GM19239 (cell line): ENCODE measurements around the gene SH3RF3.

Experiments used
- DNase-seq: peaks from one replicate; pipeline ENCODE4 v3.0.0; 2011; ENCODE audit warnings: low spot score; ENCODE audit not compliant: insufficient read length
- FAIRE-seq: peaks from 2 replicates; lab custom pipeline; 2011; peaks lifted over from hg19 to GRCh38; lab: Jason Lieb, UNC

Gene SH3RF3

DNA sequence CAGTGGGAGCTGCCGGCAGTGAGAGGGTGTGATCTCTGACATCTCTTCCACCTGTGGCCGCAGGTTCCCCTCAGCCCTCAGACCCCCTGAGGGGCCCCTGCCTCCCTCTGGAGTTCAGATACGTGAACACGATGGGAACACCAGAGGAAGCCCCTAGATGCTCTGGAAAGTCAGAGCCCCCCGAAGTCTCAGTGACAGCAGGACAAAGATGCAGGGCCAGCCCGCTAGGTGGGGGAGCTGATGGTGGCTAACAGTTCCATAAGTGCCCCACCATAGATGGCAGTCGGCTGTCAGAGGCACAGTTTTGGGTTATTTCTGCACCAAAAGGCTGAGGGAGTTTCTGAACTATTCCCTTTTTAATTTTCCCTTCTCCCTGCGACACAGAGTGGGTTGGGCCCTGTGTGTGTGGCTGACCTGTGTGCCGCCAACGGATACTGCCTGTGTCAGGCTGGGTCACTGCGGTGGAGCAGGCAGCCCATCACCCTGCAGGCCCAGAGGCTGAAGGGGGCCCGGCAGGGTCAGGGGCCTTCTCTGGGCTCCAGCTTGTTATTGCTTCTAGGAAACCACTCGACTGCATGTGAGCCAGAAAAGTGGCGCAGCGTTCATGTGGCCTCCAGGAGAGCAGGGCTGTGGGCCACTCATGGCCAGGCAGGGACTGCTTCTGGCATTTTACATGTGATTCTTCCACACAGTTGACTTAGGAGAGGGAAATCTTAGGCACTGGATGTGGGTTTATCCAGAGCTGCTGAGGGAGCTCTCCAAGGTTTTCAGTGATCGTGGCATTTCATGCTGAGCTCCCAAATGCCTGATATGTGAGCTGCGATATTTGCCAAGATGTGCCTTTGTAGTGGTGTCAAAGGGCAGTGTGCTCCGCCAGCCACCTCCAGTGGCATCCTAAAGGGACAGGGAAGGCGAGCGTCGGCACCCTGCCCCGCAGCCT, 225.1 kb downstream of the SH3RF3 start:
- no peak for FAIRE-seq

GRCh38 chr2:109355192-109355843, 226.3 kb downstream of the SH3RF3 start:
- DNase-seq (no peak), FAIRE-seq (peak; percentile 8)

More for the DNA sequence above, 225.1 kb downstream of the SH3RF3 start:
- DNase-seq = no peak

- DNase-seq (no peak), FAIRE-seq (no peak)
Observed at GRCh38 chr2:109356324-109357035, 227.5 kb downstream of the SH3RF3 start.

DNA sequence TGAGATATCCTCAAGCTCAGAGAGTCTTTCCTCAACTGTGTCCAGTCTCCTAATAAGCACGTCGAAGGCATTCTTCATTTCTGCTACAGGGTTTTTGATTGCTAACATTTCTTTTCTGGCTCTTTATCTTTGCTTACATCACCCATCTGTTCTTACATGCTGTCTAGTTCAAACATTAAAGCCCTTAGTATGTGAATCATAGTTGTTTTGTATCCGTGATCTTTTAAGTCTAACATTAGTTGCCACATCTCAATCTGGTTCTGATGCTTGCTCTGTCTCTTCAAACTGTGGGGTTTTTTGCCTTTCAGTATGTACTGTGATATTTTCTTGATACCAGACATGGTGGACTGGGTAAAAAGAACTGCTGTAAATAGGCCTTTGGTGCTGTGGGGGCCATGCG, 235.2 kb downstream of the SH3RF3 start:
- DNase-seq = no peak
- FAIRE-seq = no peak

- FAIRE-seq (no peak), DNase-seq (no peak)
Observed at GRCh38 chr2:109365131-109365530, 236.1 kb downstream of the SH3RF3 start.

DNA sequence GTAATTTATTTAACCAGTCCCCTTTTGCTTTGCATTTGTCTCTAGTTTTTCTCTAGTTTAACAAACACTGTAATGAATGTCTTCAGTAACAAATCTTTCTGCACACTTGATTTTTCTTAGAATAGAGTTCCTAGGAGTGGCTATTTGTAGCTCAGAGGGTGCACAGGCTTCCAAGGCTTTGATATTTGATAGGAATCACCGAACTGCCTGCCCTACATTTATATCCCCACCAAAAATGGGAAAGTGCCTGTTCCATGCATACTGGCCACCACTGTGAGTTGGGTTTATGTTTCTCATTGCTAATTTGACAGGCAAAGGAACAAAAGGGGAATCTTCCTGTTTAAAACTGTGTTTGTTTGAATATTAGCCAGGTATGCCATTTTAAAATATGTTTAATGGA, 238.7 kb downstream of the SH3RF3 start:
- no peak for DNase-seq
- FAIRE-seq = no peak

- no peak for FAIRE-seq
- DNase-seq = no peak
Observed at GRCh38 chr2:109368798-109369197, 239.8 kb downstream of the SH3RF3 start.

GRCh38 chr2:109369671-109370191, 240.7 kb downstream of the SH3RF3 start:
- FAIRE-seq (no peak), DNase-seq (no peak)

GRCh38 chr2:109370399-109371035, 241.5 kb downstream of the SH3RF3 start:
- no peak for DNase-seq
- no peak for FAIRE-seq

- FAIRE-seq = no peak
- DNase-seq = no peak
Observed at GRCh38 chr2:109371481-109372170, 242.6 kb downstream of the SH3RF3 start.

GRCh38 chr2:109372171-109372568, 243.2 kb downstream of the SH3RF3 start:
- FAIRE-seq (no peak), DNase-seq (no peak)

DNA sequence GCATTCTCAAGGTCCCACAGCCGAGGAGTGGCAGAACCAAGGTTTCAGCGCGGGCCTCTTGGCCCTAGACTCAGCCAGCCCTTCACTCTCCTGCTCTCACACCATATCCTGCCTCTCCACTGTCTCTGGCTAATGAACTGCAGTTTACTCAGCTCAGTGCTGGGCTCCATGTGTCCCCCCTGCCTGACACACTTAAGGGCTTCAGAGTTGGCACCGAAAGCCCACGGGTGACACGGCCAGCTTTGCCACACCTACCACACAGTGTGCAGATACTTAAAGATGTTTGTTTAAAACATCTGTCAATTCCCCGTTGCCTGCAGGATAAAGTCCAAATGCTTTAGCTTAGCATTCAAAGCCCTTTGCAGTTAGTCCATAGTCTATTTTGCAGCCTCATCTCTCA, 243.6 kb downstream of the SH3RF3 start:
- FAIRE-seq (no peak), DNase-seq (no peak)

DNA sequence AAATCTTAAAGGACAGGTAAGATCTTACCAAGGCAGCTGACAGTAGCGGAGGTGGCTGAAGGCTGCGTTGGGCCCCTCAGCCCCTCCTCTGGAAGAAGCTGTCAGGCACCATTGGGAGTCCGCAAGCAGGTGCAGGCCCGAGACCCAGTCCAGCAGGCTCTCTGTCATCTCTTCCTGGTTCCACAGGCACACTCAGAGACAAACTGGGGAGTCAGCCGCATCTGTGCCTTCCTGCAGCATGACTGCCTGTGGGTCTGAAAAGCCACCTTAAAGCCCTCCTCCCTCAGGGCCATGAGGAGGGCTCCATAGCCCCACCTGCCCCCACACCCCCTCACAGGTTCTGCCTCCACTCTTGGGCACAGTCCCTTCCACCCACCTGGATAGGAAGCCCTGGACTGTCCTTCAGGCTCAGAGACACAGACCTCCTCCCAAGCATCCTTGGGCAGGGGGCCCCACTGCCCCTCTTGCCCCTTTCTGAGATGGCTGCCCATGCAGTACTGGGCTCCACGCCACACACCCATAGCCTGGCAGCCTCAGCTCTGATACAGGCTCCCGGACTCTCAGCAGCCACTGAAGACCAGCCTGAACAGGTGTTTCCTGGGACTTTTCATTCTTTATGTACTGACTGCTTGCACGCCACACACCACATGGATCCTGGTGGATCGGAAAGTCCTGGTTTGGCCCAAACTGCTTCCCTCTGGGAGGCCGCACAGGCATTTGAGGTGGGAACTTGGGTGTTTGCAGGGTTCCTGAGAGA, 245.0 kb downstream of the SH3RF3 start:
- DNase-seq = no peak
- no peak for FAIRE-seq

GRCh38 chr2:109374548-109375130, 245.6 kb downstream of the SH3RF3 start:
- no peak for DNase-seq
- no peak for FAIRE-seq

DNA sequence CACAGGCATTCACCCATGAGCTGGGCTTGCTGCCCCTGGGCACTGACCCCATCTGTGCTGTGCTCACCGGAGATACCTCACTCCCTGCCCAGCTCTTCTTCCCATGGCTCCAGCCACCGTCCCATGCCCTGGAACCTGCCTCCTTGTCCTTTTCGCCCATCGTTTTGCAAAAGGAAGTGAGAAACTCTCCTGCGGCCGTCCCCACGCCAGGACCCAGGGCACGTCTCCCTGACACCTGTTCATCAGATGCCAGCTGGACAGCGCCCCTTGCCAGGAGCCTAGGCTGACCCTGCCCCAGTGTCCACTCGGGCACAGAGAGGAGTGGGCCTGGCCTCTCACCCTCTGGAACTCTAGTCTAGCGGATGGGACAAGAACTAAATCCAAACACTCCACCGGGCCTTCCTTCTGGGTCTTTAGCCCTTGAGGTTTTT, 246.1 kb downstream of the SH3RF3 start:
- FAIRE-seq = no peak
- DNase-seq = no peak

- FAIRE-seq (no peak), DNase-seq (no peak)
Observed at GRCh38 chr2:109375656-109376055, 246.7 kb downstream of the SH3RF3 start.

DNA sequence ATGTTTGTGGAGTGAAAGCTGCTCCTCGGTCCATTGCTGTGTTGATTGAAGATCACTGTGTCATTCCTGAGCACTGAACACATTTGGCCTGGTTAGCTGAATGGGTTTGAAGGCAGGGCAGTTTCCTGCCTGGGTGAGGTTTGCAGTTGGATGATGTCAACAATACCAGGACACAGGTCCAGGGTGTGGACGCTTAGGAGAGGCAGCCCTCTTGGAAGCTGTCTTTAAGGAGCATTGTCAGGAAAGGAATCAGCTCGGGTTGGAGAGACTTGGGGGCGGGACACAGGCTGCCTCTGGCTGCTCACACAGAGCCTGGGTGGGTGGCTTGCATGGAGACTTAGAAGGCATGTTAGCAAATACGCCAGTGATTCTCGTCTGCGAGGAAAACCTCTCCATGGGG, 247.1 kb downstream of the SH3RF3 start:
- no peak for DNase-seq
- FAIRE-seq = no peak

- FAIRE-seq (no peak), DNase-seq (no peak)
Observed at GRCh38 chr2:109376796-109377495, 247.9 kb downstream of the SH3RF3 start.
